ENCODE data around the gene CZIB. TPM values are rescaled to one million over a fixed set of nuclear protein-coding genes. Genes with fewer than 3 reads are reported as not detected.

CZIB gene
- total and polyA plus RNA-seq, 2 of the 13 experiments (the other 11 are each of a cell fraction or from before 2014, with no cell fraction given) = 49.2 to 67.0 TPM

- no peak; the same call in 1 of the 2 replicates for TF ChIP-seq NR2F6 (IDR thresholded peaks at IDR 0.05)
- peak; percentile 75 for TF ChIP-seq NR2F6 (CRISPR knock-in tag; IDR thresholded peaks at IDR 0.05)
- peak; percentile 84 for TF ChIP-seq MAZ (IDR thresholded peaks at IDR 0.05; ENCODE audit: borderline replicate concordance, low read depth, low read length)
- peak; percentile 66 for TF ChIP-seq MAZ (CRISPR knock-in tag; IDR thresholded peaks at IDR 0.05; ENCODE audit: low read depth)
- TF ChIP-seq TEAD2 (CRISPR knock-in tag; IDR thresholded peaks at IDR 0.05) = no peak
- TF ChIP-seq NR2F2 (IDR thresholded peaks at IDR 0.05; ENCODE audit: borderline replicate concordance, low read depth) = no peak
- peak; percentile 68 for TF ChIP-seq RELA (CRISPR knock-in tag; IDR thresholded peaks at IDR 0.05)
- no peak; the same call in 1 of the 2 replicates for TF ChIP-seq GATA4 (IDR thresholded peaks at IDR 0.05; ENCODE audit: borderline replicate concordance, low read depth)
- peak; percentile 85 for TF ChIP-seq FOXK2 (IDR thresholded peaks at IDR 0.05)
- peak; percentile 95 for TF ChIP-seq POGK (CRISPR knock-in tag; conservative IDR thresholded peaks at IDR 0.05)
- no peak for TF ChIP-seq ZNF570 (CRISPR knock-in tag; IDR thresholded peaks at IDR 0.05; ENCODE audit: borderline replicate concordance)
- peak; percentile 98 for TF ChIP-seq ZFY (CRISPR knock-in tag; IDR thresholded peaks at IDR 0.05)
- peak; percentile 79; the same call in 1 of the 2 replicates for TF ChIP-seq CSRNP1 (CRISPR knock-in tag; IDR thresholded peaks at IDR 0.05)
- peak; percentile 93 for TF ChIP-seq ZZZ3 (CRISPR knock-in tag; IDR thresholded peaks at IDR 0.05; ENCODE audit: borderline replicate concordance)
- TF ChIP-seq ZNF781 (CRISPR knock-in tag; IDR thresholded peaks at IDR 0.05; ENCODE audit: borderline replicate concordance, not compliant biosample characterization) = no peak
- no peak for TF ChIP-seq ZNF484 (CRISPR knock-in tag; IDR thresholded peaks at IDR 0.05; ENCODE audit: borderline replicate concordance, low read depth)
- TF ChIP-seq ZNF407 (CRISPR knock-in tag; IDR thresholded peaks at IDR 0.05; ENCODE audit: not compliant biosample characterization) = peak; percentile 58
- peak; percentile 66 for TF ChIP-seq BCL6 (CRISPR knock-in tag; IDR thresholded peaks at IDR 0.05)
Measured at GRCh38 chr1:53238197-53239155, 18.0 kb upstream of the CZIB start, which contains the start of gene MAGOH (continued).

Measured in HepG2 (cell line).